ENCODE results near the gene TNNT3. TPM values are rescaled to one million over a fixed set of nuclear protein-coding genes. Genes with fewer than 3 reads are reported as not detected.

TNNT3 gene
- total RNA-seq, 2 donors from 2014 or later = 1.6 TPM; not detected in 1

DNA sequence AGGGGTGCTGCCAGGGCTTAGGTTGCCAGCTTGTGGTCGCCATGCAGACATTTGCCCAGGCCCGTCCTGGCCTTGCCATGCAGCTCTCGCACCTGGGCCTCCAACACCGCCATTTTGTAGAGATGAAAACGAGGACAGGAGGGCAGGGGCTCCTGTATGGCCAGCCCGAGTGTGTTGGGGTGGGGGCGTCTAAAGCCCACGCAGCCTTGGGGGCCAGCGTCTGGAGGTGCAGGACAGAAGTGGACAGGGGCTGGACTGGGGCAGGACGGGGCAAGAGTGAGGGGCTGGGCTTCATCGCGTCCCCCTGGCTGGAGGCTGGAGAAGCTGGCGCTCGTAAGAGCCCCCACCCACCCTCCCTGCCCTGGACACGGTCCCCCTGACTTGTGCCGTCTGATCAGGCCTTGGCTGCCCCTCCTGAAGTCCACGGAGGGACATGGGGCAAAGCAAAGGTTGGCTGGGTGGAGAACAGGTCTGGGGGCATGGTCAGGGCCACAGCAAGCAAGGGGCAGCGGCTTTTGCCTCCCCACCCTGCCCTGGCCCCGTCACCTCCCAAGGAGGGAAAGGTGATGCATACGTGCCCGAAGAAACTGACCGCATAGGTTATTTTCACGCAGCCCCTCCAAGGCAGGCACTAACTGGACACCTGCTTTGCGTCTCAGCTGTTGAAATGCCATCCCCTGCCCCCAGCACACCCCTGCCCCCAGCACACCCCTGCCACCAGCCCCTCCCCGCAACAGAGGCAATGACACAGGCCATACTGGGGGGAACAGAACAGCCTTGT is 815 bp downstream of the TNNT3 start:
- Histone ChIP-seq H3K27me3 (no peaks in the 10 kb centered on the region), H3K9me3 (no peaks in the 10 kb centered on the region), H3K27ac (no peak overlapping the region), H3K36me3 (replicated peaks in 1 of 2; ENCODE audit: insufficient read depth in 1 of 2, low read depth in 2 of 2) (no peaks in the 10 kb centered on the region), H3K4me3 (no peak overlapping the region), H3K4me1 (no peaks in the 10 kb centered on the region)
- intact Hi-C loops (cut with DNase I) = no loop called here
- TF ChIP-seq POLR2A (IDR thresholded peaks at IDR 0.05) = no peak
- TF ChIP-seq, protein P1, sequence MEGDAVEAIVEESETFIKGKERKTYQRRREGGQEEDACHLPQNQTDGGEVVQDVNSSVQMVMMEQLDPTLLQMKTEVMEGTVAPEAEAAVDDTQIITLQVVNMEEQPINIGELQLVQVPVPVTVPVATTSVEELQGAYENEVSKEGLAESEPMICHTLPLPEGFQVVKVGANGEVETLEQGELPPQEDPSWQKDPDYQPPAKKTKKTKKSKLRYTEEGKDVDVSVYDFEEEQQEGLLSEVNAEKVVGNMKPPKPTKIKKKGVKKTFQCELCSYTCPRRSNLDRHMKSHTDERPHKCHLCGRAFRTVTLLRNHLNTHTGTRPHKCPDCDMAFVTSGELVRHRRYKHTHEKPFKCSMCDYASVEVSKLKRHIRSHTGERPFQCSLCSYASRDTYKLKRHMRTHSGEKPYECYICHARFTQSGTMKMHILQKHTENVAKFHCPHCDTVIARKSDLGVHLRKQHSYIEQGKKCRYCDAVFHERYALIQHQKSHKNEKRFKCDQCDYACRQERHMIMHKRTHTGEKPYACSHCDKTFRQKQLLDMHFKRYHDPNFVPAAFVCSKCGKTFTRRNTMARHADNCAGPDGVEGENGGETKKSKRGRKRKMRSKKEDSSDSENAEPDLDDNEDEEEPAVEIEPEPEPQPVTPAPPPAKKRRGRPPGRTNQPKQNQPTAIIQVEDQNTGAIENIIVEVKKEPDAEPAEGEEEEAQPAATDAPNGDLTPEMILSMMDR (IDR thresholded peaks at IDR 0.05) = no peak
- WGBS, 2 donors = 75 to 82% methylated on average over 5 to 24 of the region's 25 CpGs
- no peak for DNase-seq
- no peak for ATAC-seq

DNA sequence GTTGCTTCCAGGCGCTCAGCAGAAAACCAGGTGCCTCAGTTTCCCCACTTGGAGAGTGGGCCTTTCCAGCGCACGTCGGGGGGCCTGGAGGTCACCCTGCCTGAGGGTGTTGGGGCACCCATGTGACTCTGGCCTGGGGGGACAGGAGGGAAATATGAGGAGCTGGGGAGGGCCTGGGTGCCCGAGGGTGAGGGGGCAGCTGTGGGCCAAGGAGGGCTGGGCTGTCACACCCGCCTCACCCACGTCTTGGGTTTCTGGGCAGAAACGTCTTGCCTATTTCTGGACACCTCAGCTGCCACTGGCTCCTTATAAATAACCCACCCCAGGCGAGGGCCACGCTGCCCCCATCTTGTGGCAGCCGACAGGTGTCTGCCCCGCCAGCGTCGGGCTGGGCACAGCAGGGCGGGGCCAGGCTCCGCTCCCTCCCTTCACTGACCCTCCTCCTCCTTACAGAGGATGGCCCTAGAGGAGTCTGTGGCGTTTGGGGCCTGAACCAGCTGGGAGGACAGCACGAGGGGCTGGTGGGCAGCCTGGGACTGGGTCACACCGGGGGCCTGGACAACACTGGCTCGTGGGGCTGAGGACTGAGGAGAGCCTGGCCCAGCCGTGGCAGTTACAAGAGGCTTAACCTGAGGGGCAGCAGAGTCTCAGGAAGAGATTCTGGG is 1.5 kb downstream of the TNNT3 start:
- Histone ChIP-seq H3K9me3 (no peaks in the 10 kb centered on the region), H3K36me3 (replicated peaks in 1 of 2; ENCODE audit: insufficient read depth in 1 of 2, low read depth in 2 of 2) (no peaks in the 10 kb centered on the region), H3K27ac (no peak overlapping the region), H3K4me3 (no peak overlapping the region), H3K27me3 (no peaks in the 10 kb centered on the region), H3K4me1 (no peaks in the 10 kb centered on the region)
- no peak for ATAC-seq
- intact Hi-C loops (cut with DNase I) = no loop called here
- WGBS, 2 donors = 72% methylated on average over 15 to 21 of the region's 21 CpGs
- TF ChIP-seq POLR2A (IDR thresholded peaks at IDR 0.05) = no peak
- TF ChIP-seq, protein P1 (IDR thresholded peaks at IDR 0.05) = no peak
- DNase-seq = no peak

DNA sequence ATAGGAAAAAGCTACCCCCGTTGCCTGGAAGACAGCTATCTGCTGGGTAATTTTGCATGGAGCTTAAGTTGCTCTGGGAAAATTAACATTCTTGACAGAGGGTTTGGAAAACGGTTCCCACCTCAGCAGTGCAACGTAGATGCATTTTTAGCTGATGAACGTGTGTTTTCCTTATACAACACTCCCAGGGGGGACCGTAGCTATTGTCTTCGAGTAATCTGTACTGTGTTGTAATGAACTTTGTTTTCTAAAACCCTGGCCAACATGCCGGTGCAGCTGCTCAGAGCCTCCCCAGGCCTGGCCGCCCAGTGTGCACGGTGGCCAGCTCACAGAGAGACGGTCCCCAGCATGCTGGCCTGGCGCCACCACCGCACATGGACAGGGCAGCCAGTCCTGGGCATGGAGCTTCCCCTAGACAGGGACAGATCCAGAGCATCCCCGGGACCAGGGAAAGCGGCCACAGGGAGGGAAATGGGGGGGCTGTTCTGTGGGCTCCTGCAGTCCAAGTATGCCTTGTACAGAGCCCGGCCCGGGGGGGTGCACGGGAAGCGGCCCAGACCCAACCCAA is 2.2 kb downstream of the TNNT3 start:
- TF ChIP-seq, protein P1 (IDR thresholded peaks at IDR 0.05) = no peak
- no peak for TF ChIP-seq POLR2A (IDR thresholded peaks at IDR 0.05)
- H3K4me3 ChIP-seq = no peak overlapping the region
- 37 to 60% methylated on average over 7 to 18 of the region's 18 CpGs for WGBS, 2 donors
- ATAC-seq (no peak), DNase-seq (peak in 1 of 4 donors; percentile 23)
- H3K9me3 ChIP-seq = no peaks in the 10 kb centered on the region
- no peaks in the 10 kb centered on the region for H3K4me1 ChIP-seq
- H3K27me3 ChIP-seq = no peaks in the 10 kb centered on the region
- no peaks in the 10 kb centered on the region for H3K36me3 ChIP-seq (replicated peaks in 1 of 2; ENCODE audit: insufficient read depth in 1 of 2, low read depth in 2 of 2)
- H3K27ac ChIP-seq = no peak overlapping the region
- intact Hi-C loops (cut with DNase I) = no loop called here

DNA sequence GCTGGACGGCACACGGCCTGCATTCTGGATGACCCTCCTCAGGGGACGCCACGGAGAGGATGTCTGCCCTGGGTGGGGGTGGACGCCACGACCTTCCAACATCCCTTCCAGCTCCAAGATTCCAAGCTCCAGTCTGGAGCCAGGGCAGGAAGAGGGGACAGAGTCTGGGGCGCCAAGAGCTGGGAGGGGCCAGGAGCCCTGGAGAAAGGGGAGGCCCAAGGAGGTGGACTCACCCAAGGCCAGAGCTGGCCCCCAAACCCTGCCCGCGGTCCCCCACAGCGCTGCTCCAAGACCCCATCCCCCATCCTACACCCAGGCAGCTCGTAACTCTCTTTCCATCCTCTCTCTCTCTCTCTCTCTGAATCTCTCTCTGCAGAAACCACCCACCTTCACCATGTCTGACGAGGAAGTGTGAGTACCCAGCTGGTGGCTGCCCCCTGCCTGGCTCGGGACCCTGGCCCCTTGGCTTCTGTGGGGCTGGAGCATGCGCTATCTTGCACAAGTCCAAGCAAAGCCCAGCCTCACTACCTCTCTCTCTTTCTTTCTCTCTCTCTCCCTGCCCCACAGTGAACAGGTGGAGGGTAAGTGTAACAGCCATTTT is 3.1 kb downstream of the TNNT3 start:
- no peaks in the 10 kb centered on the region for H3K9me3 ChIP-seq
- no peaks in the 10 kb centered on the region for H3K4me1 ChIP-seq
- no peak overlapping the region for H3K4me3 ChIP-seq
- ATAC-seq (no peak), DNase-seq (no peak)
- no peaks in the 10 kb centered on the region for H3K36me3 ChIP-seq (replicated peaks in 1 of 2; ENCODE audit: insufficient read depth in 1 of 2, low read depth in 2 of 2)
- no peak overlapping the region for H3K27ac ChIP-seq
- intact Hi-C loops (cut with DNase I) = no loop called here
- TF ChIP-seq, protein P1 (IDR thresholded peaks at IDR 0.05) = no peak
- TF ChIP-seq POLR2A (IDR thresholded peaks at IDR 0.05) = no peak
- H3K27me3 ChIP-seq = no peaks in the 10 kb centered on the region
- WGBS, 2 donors = 54 to 67% methylated on average over 10 to 13 of the region's 14 CpGs

All from body of pancreas (tissue), 4 donors.